Naive thymus-derived CD4-positive, alpha-beta T cell (primary cell): ENCODE results near the gene CGNL1. TPM values are rescaled to one million over a fixed set of nuclear protein-coding genes. Genes with fewer than 3 reads are reported as not detected.

Source experiments
- ATAC-seq: fragments of 150-1000 bp; cut with Tn5 transposase; 2 replicates; pipeline ENCODE4 v1.10.0; 2021; ENCODE audit warnings: mild to moderate bottlenecking, moderate library complexity
- CTCF ChIA-PET: fragments of 350-600 bp; sonication (Branson Sonifier 250); formaldehyde crosslinking; loops from one replicate; lab custom pipeline; 2021; ENCODE audit warnings: antibody characterized with exemption; lab: Charles Lee
- POLR2A ChIA-PET: fragments of 350-600 bp; sonication (Branson Sonifier 250); formaldehyde crosslinking; loops from one replicate; lab custom pipeline; 2021; ENCODE audit warnings: antibody characterized with exemption, inconsistent platforms; lab: Charles Lee
- DNase-seq, 9 donors: peaks; one replicate each; pipeline versions ENCODE4 v3.0.0 to v3.0.0-alpha.2; 2020 to 2022; ENCODE audit warnings: mixed read lengths in 1 of 9
- H3K27ac ChIP-seq: one replicate; pipeline ENCODE4 v1.7.0; 2013; ENCODE audit warnings: mild to moderate bottlenecking, low read depth, low read length, moderate library complexity
- H3K27me3 ChIP-seq, 2 donors: one replicate each; pipeline ENCODE4 v1.7.0; 2013; ENCODE audit warnings: low read length in 2 of 2, mild to moderate bottlenecking in 2 of 2, moderate library complexity in 2 of 2; ENCODE audit not compliant: control insufficient read depth in 2 of 2, insufficient read depth in 2 of 2
- H3K36me3 ChIP-seq, 3 experiments: 1 replicate in 2 of 3; 2 replicates in 1 of 3; pipeline ENCODE4 v1.7.0; 2013; ENCODE audit warnings: low read length in 3 of 3, mild to moderate bottlenecking in 3 of 3, moderate library complexity in 1 of 3; ENCODE audit not compliant: insufficient read depth in 3 of 3, control insufficient read depth in 2 of 3
- H3K4me1 ChIP-seq, 2 donors: one replicate each; pipeline ENCODE4 v1.7.0; 2013; ENCODE audit warnings: low read length in 2 of 2, mild to moderate bottlenecking in 2 of 2, moderate library complexity in 1 of 2; ENCODE audit not compliant: control insufficient read depth in 2 of 2, insufficient read depth in 2 of 2
- H3K4me3 ChIP-seq: 2 replicates; pipeline ENCODE4 v1.7.0; 2013; ENCODE audit warnings: mild to moderate bottlenecking, low read length
- H3K9me3 ChIP-seq, 3 experiments: 1 replicate in 2 of 3; 2 replicates in 1 of 3; pipeline ENCODE4 v1.7.0; 2013; ENCODE audit warnings: low read length in 3 of 3; ENCODE audit not compliant: control insufficient read depth in 2 of 3
- H3K27ac Mint-ChIP-seq, 9 donors: one replicate each; pipeline ENCODE4 v1.8.0; 2020 to 2022; ENCODE audit warnings: mixed read lengths in 9 of 9, mild to moderate bottlenecking in 8 of 9, moderate library complexity in 5 of 9, inconsistent platforms in 2 of 9
- H3K27me3 Mint-ChIP-seq, 5 donors: one replicate each; pipeline ENCODE4 v1.8.0; 2021 to 2022; ENCODE audit warnings: mixed read lengths in 5 of 5, mild to moderate bottlenecking in 1 of 5
- H3K36me3 Mint-ChIP-seq, 5 donors: one replicate each; pipeline ENCODE4 v1.8.0; 2020 to 2022; ENCODE audit warnings: mixed read lengths in 5 of 5, mild to moderate bottlenecking in 3 of 5, inconsistent platforms in 1 of 5
- H3K4me1 Mint-ChIP-seq, 7 donors: one replicate each; pipeline ENCODE4 v1.8.0; 2020 to 2022; ENCODE audit warnings: mixed read lengths in 7 of 7, mild to moderate bottlenecking in 3 of 7, inconsistent platforms in 1 of 7
- H3K4me3 Mint-ChIP-seq, 10 donors: one replicate each; pipeline ENCODE4 v1.8.0; 2020 to 2022; ENCODE audit warnings: mild to moderate bottlenecking in 10 of 10, mixed read lengths in 10 of 10, moderate library complexity in 6 of 10, inconsistent platforms in 2 of 10
- H3K9me3 Mint-ChIP-seq, 11 donors: one replicate each; pipeline ENCODE4 v1.8.0; 2020 to 2022; ENCODE audit warnings: mixed read lengths in 11 of 11, mild to moderate bottlenecking in 4 of 11, inconsistent platforms in 1 of 11, moderate library complexity in 1 of 11
- intact Hi-C, 2 donors: fragments of 100-400 bp; cut with micrococcal nuclease; formaldehyde crosslinking; loops; one replicate each; pipeline ENCODE4 v1.15.1; 2023
- polyA plus RNA-seq, 2 donors: library from polyadenylated mRNA; unstranded; fragments of 300-500 nt; fragmentation: Illumina TruSeq; gene quantifications; one replicate each; pipeline ENCODE4 v1.2.3, GENCODE V29; 2021
- total RNA-seq, 6 experiments: library from RNA in 5 of 6; stranded (reverse) in 5 of 6; gene quantifications; 1 replicate in 5 of 6; 2 replicates in 1 of 6; pipeline ENCODE4 v1.2.3 and lab custom pipeline; 2021 to 2026

The CGNL1 gene
- total and polyA plus RNA-seq, 7 experiments from 2014 or later = not detected

GRCh38 chr15:57525581-57525980 lies 149.3 kb downstream of the CGNL1 start:
- H3K27me3 ChIP-seq = no peaks in the 10 kb centered on the region
- intact Hi-C loops = loop anchor here in 1 of 2 donors (5.0 kb wide), 2 partner anchors 378 to 1033 kb away; no protein-coding TSS in a partner anchor
- ChIA-PET POLR2A (no interaction called here), CTCF (no interaction called here)
- H3K36me3 ChIP-seq = no peaks in the 10 kb centered on the region
- no peaks in the 10 kb centered on the region for H3K36me3 Mint-ChIP-seq
- H3K9me3 ChIP-seq = no peaks in the 10 kb centered on the region
- DNase-seq (no peak), ATAC-seq (no peak)
- peaks cover 4 to 21% (median 5%) of the 10 kb centered on the region in 5 donors for H3K27me3 Mint-ChIP-seq
- no peak overlapping the region for H3K27ac ChIP-seq
- no peak overlapping the region for H3K27ac Mint-ChIP-seq
- H3K9me3 Mint-ChIP-seq = no peaks in the 10 kb centered on the region
- no peaks in the 10 kb centered on the region for H3K4me1 Mint-ChIP-seq
- H3K4me3 ChIP-seq = no peak overlapping the region
- no peaks in the 10 kb centered on the region for H3K4me1 ChIP-seq
- no peak overlapping the region for H3K4me3 Mint-ChIP-seq

- H3K4me1 Mint-ChIP-seq = no peaks in the 10 kb centered on the region
- no peak for ATAC-seq
- Histone ChIP-seq H3K36me3 (no peaks in the 10 kb centered on the region), H3K4me3 (no peak overlapping the region), H3K4me1 (no peaks in the 10 kb centered on the region), H3K9me3 (no peaks in the 10 kb centered on the region), H3K27ac (no peak overlapping the region), H3K27me3 (no peaks in the 10 kb centered on the region)
- H3K27ac Mint-ChIP-seq = no peak overlapping the region
- H3K4me3 Mint-ChIP-seq = no peak overlapping the region
- intact Hi-C loops = loop anchor here in 1 of 2 donors (5.0 kb wide), 2 partner anchors 379 to 1034 kb away; no protein-coding TSS in a partner anchor
- CTCF ChIA-PET = interaction anchor here (0.5 kb wide), 1 partner anchor 350 kb away, joined by 3 read pairs; no protein-coding TSS in a partner anchor
- H3K27me3 Mint-ChIP-seq = peaks cover 4 to 18% (median 5%) of the 10 kb centered on the region in 5 donors
- no peaks in the 10 kb centered on the region for H3K36me3 Mint-ChIP-seq
- DNase-seq = no peak
- H3K9me3 Mint-ChIP-seq = no peaks in the 10 kb centered on the region
- POLR2A ChIA-PET = no interaction called here
Observed at GRCh38 chr15:57526076-57526475, 149.8 kb downstream of the CGNL1 start.

- no peak overlapping the region for H3K4me3 ChIP-seq
- no peaks in the 10 kb centered on the region for H3K9me3 ChIP-seq
- CTCF ChIA-PET = interaction anchor here (1.1 to 4.0 kb wide), 5 partner anchors 7 to 1035 kb away, joined by 3 to 27 read pairs (median 8); no protein-coding TSS in a partner anchor
- POLR2A ChIA-PET = no interaction called here
- Mint-ChIP-seq H3K36me3 (no peaks in the 10 kb centered on the region), H3K9me3 (no peaks in the 10 kb centered on the region), H3K27me3 (peaks cover 4 to 24% (median 5%) of the 10 kb centered on the region in 5 donors), H3K27ac (no peak overlapping the region), H3K4me3 (no peak overlapping the region), H3K4me1 (no peaks in the 10 kb centered on the region)
- H3K36me3 ChIP-seq = no peaks in the 10 kb centered on the region
- H3K27me3 ChIP-seq = no peaks in the 10 kb centered on the region
- intact Hi-C loops = loop anchor here (1.0 to 5.0 kb wide), 4 partner anchors 186 to 1035 kb away; no protein-coding TSS in a partner anchor
- H3K4me1 ChIP-seq = no peaks in the 10 kb centered on the region
- ATAC-seq (no peak), DNase-seq (no peak)
- no peak overlapping the region for H3K27ac ChIP-seq
Observed at GRCh38 chr15:57526615-57527014, 150.3 kb downstream of the CGNL1 start.

GRCh38 chr15:57527382-57528091 lies 151.2 kb downstream of the CGNL1 start:
- Histone ChIP-seq H3K36me3 (no peaks in the 10 kb centered on the region), H3K4me1 (no peaks in the 10 kb centered on the region), H3K27ac (no peak overlapping the region), H3K27me3 (no peaks in the 10 kb centered on the region), H3K9me3 (no peaks in the 10 kb centered on the region), H3K4me3 (no peak overlapping the region)
- ATAC-seq = no peak
- Mint-ChIP-seq H3K4me3 (no peak overlapping the region), H3K4me1 (no peaks in the 10 kb centered on the region), H3K9me3 (no peaks in the 10 kb centered on the region), H3K36me3 (no peaks in the 10 kb centered on the region), H3K27ac (no peak overlapping the region), H3K27me3 (peaks cover 4 to 24% (median 9%) of the 10 kb centered on the region in 5 donors)
- ChIA-PET CTCF (interaction anchor here (0.6 to 4.0 kb wide), 11 partner anchors 8 to 1036 kb away, joined by 3 to 27 read pairs (median 4); no protein-coding TSS in a partner anchor), POLR2A (no interaction called here)
- intact Hi-C loops = loop anchor here (1.0 to 5.0 kb wide), 4 partner anchors 187 to 1036 kb away; no protein-coding TSS in a partner anchor
- DNase-seq = peak in 7 of 9 donors; percentile 20 to 52 (median 41)

- Histone ChIP-seq H3K9me3 (no peaks in the 10 kb centered on the region), H3K27me3 (no peaks in the 10 kb centered on the region), H3K27ac (no peak overlapping the region), H3K36me3 (no peaks in the 10 kb centered on the region), H3K4me3 (no peak overlapping the region), H3K4me1 (no peaks in the 10 kb centered on the region)
- ChIA-PET CTCF (interaction anchor here (0.7 to 4.0 kb wide), 2 partner anchors 28 to 188 kb away, joined by 3 to 27 read pairs; no protein-coding TSS in a partner anchor), POLR2A (interaction anchor here (0.7 kb wide), 1 partner anchor 1350 kb away, joined by 3 read pairs; no protein-coding TSS in a partner anchor)
- no peaks in the 10 kb centered on the region for H3K4me1 Mint-ChIP-seq
- DNase-seq (no peak), ATAC-seq (no peak)
- no peaks in the 10 kb centered on the region for H3K36me3 Mint-ChIP-seq
- peaks cover 4 to 27% (median 12%) of the 10 kb centered on the region in 5 donors for H3K27me3 Mint-ChIP-seq
- peak overlapping the region in 1 of 9 donors; percentile 2 for H3K27ac Mint-ChIP-seq
- H3K9me3 Mint-ChIP-seq = no peaks in the 10 kb centered on the region
- no peak overlapping the region for H3K4me3 Mint-ChIP-seq
- intact Hi-C loops = loop anchor here in 1 of 2 donors (5.0 kb wide), 2 partner anchors 382 to 1037 kb away; no protein-coding TSS in a partner anchor
Observed at GRCh38 chr15:57528940-57529565, 152.7 kb downstream of the CGNL1 start.

GRCh38 chr15:57529748-57530147 lies 153.4 kb downstream of the CGNL1 start:
- Mint-ChIP-seq H3K9me3 (no peaks in the 10 kb centered on the region), H3K4me3 (no peak overlapping the region), H3K27ac (no peak overlapping the region), H3K4me1 (no peaks in the 10 kb centered on the region), H3K36me3 (no peaks in the 10 kb centered on the region), H3K27me3 (peaks cover 3 to 25% (median 14%) of the 10 kb centered on the region in 5 donors)
- Histone ChIP-seq H3K27me3 (no peaks in the 10 kb centered on the region), H3K36me3 (no peaks in the 10 kb centered on the region), H3K9me3 (no peaks in the 10 kb centered on the region), H3K4me3 (no peak overlapping the region), H3K4me1 (no peaks in the 10 kb centered on the region), H3K27ac (no peak overlapping the region)
- CTCF ChIA-PET = interaction anchor here (0.6 to 4.0 kb wide), 3 partner anchors 83 to 272 kb away, joined by 3 to 27 read pairs (median 3); no protein-coding TSS in a partner anchor
- ATAC-seq (no peak), DNase-seq (no peak)
- intact Hi-C loops = loop anchor here in 1 of 2 donors (5.0 kb wide), 2 partner anchors 382 to 1037 kb away; no protein-coding TSS in a partner anchor
- POLR2A ChIA-PET = no interaction called here
